Gastroesophageal sphincter (tissue), 3 donors: ENCODE data around the gene GGT6.

Source experiments
- CTCF ChIP-seq, 4 experiments: fragments of 200-600 bp in 2 of 4; fragments of 450-650 bp in 2 of 4; sonication (generic) in 1 of 4; IDR thresholded peaks; one replicate each; pipeline ENCODE4 v1.5.1; 2017 to 2019; ENCODE audit warnings: antibody characterized with exemption in 4 of 4, mild to moderate bottlenecking in 2 of 4, moderate library complexity in 2 of 4
- POLR2A ChIP-seq, 2 donors: fragments of 450-650 bp; IDR thresholded peaks; one replicate each; pipeline ENCODE4 v1.6.1; 2017; ENCODE audit warnings: antibody characterized with exemption in 2 of 2, mild to moderate bottlenecking in 2 of 2, moderate library complexity in 1 of 2
- POLR2AphosphoS5 ChIP-seq: sonication (generic); formaldehyde crosslinking; IDR thresholded peaks from one replicate; pipeline ENCODE4 v1.6.1; 2017; ENCODE audit warnings: antibody characterized with exemption

- no peak for TF ChIP-seq CTCF (IDR thresholded peaks at IDR 0.05)
- TF ChIP-seq POLR2AphosphoS5: no peak
- TF ChIP-seq POLR2A (IDR thresholded peaks at IDR 0.05): no peak
Observed at GRCh38 chr17:4607773-4608187, 47.4 kb upstream of the GGT6 start.
